NAMALWA (cell line): Measurements from ENCODE around the gene VIPR2.
A peak's percentile ranks its signal among the peaks of the same experiment; 100 is the strongest.
"Not testable (repeated sequence)": the region's sequence is repeated elsewhere in the genome, so short reads cannot be mapped to it uniquely, and the experiment has no call there.

Source experiments
- DNase-seq: peaks from one replicate; pipeline ENCODE4 v3.0.0-alpha.2; 2015; ENCODE audit warnings: low spot score

VIPR2 gene

DNA sequence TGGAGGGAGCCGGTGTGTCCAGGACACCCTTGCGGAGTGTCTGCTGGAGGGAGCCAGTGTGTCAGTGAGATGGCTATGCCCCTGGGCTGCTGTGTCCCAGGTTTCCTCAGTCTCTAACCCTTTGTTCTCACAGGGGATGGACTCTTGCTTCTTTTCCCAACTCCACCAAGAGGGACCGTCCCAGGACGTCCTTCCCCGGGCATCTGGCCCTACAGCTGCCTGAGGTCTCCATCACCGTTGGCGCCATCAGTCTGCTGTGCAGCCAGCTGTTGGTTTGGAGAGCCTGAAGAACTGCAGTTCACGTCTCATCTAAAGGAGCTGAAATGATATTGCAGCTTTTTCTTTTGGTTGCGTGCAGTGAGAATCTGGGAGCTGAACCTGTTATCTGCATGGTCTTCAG lies 136.2 kb downstream of the VIPR2 start:
- no peak for DNase-seq

DNA sequence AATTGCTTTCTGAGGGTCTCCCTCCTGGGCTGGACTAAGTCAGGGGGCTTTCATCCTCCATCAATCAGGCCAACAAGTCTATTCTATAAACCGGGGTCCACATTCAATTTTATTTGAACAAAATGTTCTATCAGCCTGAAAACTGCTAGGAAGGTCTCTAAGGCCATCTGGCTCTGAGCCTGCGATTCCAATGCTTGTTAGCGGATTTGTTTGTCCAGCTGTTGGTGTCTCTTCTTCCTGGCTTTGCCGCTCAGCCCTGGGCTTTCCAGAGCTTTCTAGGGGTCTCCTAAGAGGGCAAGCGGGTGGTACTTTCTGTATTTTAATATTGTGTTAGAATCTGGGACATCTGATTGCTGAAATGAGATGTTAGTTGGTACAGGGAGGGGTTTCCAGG lies 136.7 kb downstream of the VIPR2 start:
- DNase-seq: no peak

DNA sequence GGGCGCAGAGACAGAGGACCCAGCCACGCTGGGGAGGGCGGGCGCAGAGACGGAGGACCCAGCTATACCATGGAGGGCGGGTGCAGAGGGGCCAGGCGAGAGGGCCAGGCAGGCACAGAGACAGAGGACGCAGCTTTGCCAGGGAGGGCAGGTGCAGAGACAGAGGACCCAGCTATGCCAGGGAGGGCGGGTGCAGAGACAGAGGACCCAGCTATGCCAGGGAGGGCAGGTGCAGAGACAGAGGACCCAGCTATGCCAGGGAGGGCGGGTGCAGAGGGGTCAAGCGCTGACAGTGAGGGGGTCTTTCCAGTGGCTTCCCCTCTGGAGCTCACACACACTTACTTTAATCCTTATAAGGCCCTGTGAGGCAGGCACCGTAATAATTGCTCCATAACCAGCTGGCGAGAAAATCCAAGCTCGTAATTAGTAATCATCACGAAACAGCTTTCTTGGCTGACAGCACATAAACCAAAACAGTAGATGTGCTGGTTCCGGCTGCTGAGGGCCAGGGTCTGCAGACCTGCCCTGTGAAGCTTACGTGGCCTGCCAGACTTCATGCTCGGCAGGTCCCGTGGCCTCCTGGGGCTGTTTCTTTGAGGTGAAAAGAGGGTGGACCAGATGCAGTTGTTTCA lies 137.2 kb downstream of the VIPR2 start:
- DNase-seq: no peak

DNA sequence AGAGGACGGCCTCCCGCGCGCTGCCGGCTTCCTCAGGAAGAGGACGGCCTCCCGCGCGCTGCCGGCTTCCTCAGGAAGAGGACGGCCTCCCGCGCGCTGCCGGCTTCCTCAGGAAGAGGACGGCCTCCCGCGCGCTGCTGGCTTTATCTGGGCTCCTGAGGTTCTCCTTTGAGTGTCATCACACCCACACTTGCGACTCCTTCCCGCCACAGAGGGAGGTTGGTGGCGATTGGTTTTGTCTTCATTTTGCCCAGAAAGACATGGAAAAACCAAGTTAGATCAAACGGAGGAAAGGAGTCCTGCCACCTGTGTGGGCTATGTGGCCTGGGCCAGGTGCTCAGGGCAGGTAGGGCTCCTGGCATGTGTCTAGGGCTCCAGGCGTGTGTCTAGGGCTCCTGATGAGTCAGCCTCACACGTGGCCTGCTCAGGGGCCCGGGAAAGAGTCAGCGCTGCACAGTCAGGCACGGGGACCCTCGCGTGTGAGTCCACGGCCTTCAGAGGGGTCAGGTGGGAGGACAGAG lies 138.0 kb downstream of the VIPR2 start:
- DNase-seq: no peak

DNA sequence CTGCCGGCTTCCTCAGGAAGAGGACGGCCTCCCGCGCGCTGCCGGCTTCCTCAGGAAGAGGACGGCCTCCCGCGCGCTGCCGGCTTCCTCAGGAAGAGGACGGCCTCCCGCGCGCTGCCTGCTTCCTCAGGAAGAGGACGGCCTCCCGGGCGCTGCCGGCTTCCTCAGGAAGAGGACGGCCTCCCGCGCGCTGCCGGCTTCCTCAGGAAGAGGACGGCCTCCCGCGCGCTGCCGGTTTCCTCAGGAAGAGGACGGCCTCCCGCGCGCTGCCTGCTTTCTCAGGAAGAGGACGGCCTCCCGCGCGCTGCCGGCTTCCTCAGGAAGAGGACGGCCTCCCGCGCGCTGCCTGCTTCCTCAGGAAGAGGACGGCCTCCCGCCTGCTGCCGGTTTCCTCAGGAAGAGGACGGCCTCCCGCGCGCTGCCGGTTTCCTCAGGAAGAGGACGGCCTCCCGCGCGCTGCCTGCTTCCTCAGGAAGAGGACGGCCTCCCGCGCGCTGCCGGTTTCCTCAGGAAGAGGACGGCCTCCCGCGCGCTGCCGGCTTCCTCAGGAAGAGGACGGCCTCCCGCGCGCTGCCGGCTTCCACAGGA lies 138.6 kb downstream of the VIPR2 start:
- DNase-seq: not testable (repeated sequence)

DNA sequence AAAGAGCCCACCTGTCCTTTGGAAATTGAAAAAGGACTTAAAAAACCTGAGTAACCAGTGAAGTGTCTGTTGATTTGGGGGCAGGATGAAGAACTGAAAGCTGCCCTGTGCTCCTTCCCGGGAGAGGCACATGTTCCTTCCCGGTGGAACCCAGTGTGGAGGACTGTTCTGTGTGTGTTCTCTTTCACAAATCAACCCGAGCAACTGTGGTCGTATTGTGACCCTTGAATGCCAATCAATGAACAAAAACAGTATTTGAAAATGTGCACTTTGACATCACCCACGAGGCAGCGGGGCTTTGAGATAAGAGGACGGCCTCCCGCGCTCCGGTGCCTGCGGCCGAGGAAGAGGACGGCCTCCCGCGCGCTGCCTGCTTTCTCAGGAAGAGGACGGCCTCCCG lies 139.0 kb downstream of the VIPR2 start:
- DNase-seq: no peak

DNA sequence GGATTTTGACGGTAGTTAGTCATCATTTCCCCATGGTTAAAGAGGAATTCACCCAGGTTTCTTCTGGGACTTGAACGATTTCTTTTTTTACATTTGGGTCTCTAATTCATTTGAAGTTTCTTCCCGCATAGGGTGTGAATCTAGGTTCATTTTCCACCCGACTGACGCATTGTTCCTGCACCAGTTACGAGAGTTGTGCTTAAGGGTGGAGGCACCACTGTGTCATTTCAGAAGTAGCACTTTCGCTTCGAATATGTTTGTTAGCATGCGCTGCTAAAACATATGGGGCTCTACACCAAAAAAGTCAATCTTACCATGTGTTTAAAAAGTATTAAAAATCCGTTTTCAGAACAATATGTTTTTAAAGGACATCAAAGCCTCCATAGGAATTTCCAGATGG lies 140.3 kb downstream of the VIPR2 start:
- no peak for DNase-seq

DNA sequence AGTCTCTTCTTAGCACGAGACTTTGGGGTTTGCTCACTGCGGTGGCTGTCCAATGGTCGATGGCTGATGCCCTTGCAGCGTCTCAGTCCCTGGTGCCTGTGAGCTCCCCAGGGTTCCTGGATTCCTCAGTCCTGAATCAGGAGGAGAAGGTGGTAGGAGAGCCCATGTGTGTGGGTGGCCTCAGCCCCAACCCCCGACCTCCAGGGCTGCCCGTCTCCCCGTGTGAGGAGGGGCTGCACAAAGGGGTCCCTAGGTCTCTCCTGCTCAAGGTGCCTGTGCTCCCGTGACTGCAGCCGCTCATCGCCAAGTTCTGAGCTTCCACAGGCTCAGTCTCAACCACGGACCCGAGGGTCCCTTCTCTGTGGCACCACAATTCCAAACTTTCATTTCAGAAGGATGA lies 142.9 kb downstream of the VIPR2 start:
- no peak for DNase-seq

DNA sequence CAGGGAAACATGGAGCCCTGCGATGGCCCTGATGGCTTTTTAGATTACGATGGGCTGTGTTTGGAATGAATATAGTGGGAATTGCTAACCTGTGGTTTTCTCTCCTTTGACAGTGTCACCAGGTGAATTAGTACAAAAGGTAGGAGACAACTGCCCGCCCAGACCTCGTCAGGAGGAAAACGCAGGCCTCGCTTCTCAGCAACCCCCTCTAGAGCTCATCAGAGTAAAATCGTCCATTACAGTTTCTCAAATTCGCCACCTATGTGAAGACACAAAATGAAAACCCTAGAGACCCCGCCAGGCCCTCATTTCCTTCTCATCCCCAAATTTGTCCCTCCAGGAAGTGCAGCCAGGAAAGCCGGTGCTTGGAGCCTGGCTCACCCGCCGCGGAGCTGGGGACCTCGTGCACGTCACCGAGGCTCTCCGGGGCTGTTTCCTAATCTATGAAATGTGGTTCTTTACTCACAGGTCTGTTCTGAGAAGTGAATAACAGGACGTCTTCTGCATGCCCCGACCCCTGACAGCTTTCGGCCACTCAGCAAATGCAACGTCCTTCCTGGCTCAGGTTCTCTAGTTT lies 143.7 kb downstream of the VIPR2 start:
- peak; percentile 31 for DNase-seq

DNA sequence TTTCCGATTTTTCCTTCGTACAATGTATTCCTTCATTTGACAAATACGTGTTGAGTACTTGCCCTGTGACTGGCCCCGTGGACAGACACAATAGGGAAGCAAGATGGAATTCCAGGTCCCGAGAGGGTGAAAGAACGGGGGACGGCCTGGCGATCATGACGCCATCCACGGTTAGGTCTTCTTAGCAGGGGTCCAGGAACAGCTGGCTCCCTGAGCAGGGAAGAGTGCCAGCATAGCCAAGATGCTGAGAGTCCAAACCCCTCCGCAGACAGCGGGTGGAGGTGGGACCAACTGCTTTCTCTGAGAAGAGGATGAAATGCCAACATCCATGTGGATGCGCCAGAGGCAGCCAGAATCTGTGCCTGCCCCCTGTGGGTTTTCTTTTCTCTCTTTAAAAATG lies 144.6 kb downstream of the VIPR2 start:
- DNase-seq: no peak

DNA sequence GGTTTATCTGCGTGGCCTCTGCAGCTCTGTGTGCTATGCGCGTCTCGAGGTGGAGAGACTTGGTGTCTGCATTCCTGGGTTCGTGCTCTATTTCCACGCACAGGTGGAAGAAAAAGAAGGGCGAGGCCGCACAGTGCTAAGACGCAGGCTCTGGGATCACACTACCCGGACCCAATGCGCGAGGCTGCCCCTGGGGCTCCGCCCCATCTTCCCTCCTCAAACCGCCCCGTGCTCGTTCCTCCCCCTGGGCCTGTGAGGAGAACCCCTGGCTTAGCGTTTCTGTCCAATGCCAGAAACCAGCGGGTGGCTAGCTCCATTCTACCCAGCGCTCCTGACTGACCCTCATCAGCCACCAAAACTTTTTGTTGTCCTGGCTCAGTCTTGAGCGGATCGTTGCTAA lies 145.2 kb downstream of the VIPR2 start:
- no peak for DNase-seq

DNA sequence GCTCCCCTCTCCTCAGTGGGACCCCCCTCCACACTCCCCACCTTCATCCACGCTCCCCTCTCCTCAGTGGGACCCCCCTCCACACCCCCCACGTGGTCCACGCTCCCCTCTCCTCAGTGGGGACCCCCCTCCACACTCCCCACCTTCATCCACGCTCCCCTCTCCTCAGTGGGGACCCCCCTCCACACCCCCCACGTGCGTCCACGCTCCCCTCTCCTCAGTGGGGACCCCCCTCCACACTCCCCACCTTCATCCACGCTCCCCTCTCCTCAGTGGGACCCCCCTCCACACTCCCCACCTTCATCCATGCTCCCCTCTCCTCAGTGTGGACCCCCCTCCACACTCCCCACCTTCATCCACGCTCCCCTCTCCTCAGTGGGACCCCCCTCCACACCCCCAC lies 146.4 kb downstream of the VIPR2 start:
- DNase-seq: not testable (repeated sequence)

DNA sequence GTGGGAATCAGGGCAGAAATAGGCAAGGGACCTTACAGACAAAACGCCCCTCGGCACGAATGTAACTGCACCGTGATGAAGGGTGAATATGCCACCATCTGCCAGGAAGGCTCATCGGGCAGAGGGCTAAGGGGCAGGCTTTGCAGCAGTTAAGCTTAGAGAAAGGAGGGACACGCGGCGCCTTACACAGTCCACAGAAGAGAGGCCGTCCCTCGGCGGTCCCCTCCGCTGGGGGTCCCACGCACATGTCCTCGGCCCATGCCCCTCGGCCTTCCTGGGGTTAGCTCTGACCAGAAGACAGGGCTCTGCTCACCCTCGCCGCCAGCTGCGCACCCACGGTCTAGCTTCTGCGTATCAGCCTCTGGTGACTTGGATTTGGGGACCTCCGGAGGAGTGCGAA lies 147.2 kb downstream of the VIPR2 start:
- no peak for DNase-seq

DNA sequence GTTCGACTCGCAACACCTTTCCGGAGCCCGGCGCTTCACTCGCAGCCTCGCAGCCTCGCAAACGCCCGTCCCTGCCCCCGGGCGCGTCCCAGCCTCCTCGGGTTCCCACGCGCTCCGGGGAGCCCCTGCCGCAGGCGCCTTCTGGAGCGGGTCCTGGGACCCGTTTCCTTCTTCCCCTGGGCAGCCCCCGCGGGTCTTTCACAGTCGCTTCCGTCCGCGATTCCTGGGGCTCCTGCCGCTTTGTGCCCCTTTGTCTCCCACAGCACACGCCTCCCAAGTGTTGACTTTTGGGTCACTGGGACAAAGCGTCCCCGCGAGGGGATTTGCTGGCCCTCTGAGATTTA lies 147.6 kb downstream of the VIPR2 start:
- no peak for DNase-seq

DNA sequence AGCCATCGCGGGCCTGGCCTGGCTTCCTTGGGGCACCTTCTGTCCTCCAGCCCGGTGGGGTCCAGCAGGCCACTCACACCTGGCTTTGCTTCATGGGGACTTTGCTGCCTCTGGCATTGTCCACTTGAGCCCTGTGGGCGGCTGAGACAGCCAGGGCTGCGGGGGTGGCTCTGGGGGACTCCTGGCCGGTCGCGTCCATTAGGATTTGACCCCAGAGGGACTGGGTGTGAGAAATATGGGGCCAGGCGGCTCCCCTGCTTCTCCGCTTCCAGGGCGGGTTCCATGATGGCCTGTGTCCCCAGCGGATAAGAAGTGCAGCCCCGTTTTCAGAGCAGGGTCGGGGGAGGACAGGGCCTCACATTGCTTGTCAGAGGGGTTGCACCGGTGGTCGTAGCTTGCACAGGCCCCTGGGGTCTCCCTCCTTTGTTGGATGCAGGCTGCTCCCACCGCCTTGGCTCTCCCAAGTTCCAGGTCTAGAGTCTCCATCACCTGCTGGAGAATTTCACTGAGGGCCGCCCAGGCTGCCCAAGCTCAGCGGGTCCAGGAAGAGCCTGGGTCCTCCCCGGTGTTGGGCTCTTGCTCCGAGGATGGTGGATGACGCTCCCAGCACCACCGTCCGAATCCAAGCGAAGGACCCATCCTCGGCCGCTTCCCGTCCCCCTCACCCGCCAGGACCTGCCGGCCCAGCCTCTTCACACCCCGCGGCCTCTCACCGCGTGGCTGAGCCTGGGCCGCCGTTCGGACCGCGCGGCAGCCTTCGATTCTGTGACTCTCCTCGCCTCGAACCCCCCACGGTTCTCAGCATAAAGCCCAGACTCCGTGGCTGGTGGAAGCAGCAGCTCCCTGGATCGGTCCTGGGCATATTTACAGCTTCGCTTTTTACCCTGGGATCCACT lies 148.2 kb downstream of the VIPR2 start:
- no peak for DNase-seq

DNA sequence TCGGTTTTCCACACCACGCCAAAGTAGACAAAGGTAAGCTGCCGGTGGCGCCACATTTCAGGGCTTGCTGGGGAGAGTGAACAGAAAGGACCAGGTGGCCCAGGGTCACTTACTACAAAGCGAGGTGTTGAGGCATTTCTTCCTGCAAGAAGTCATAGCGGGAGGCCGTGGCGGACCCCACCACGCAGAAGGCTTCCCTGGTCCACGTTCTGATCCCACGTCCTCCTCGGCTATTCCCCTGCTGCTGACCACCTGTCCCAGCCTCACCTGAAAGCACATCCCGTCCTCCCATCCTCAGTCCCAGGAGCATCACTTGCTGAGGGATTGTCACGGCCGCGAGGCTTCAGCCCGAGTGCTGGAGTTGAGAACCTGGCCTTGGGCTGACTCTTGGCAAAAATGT lies 149.2 kb downstream of the VIPR2 start:
- DNase-seq: no peak

DNA sequence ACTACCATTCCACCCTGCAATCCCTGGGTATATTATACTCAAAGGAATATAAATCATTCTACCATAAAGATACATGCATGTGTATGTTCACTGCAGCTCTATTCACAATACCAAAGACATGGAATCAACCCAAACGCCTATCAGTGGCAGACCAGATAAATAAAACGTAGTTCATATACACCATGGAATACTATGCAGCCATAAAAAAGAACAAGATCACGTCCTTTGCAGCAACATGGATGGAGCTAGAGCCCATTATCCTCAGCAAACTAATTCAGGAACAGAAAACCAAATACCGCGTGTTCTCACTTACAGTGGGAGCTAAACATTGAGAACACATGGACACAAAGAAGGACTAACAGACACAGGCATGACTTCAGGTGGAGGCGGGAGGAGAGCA lies 150.0 kb downstream of the VIPR2 start:
- DNase-seq: no peak

DNA sequence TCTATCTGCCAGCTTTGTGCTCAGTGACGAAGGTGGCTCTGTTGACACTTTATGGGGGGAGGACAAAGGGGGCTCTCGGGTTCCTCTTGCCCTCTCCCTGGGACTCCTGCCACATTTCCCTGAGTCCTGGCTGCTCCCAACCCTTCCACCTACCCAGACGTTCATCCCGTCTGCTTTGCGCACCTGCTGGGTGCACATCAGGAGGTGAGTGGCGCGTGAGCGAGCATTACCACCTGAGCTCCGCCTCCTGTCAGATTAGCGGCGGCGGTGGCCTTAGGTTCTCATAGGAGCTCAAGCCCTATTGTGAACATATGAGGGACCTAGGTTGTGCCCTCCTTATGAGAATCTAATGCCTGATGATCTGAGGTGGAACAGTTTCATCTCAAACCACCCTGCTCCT lies 151.1 kb downstream of the VIPR2 start:
- DNase-seq: no peak

DNA sequence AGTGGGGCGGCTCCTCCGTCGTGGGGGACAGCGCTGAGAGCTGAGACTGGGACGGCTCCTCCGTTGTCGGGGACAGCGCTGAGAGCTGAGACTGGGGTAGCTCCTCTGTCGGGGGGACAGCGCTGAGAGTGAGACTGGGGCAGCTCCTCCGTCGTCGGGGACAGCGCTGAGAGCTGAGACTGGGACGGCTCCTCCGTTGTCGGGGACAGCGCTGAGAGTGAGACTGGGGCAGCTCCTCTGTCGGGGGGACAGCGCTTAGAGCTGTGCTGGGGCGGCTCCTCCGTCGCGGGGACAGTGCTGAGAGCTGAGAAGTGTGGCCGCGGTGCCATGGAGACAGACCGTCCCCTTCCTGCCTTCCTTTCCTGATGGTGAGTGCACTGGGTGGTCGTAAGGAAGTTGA lies 151.9 kb downstream of the VIPR2 start:
- no peak for DNase-seq

DNA sequence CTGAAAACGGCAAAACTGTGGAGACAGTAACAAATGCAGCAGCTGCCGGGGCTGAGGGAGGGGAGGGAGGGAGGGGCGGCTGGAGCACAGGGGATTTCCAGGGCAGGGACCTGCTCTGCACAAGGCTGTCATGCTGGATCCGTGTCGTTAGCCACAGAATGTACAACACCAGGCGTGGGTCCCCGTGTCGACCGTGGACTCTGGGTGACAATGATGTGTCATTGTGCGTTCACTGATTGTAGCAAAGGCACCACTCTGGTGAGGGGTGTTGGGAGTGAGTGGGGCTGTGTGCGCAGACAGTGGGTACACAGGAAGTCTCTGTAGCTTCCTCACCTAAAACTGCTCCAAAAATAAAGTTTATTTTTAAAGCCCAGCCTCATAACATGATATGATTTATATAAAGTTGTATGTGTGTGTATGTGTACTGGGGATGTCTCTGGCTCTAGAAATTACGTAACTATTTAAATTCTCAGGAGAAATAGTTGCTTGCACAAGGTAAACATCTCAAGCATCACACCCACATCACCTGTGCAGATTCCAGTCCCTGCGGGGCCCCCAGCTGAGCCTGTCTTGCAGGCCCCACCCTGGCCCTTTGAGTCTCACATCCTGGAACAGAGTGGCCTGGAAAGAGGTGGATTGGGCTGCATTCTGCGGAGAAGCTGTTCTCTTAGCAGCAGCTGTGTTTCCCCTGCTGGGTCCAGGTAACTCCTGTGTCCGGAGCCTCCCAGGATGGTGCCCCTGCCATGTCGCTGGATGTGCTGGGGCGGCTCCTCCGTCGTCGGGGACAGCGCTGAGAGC lies 152.6 kb downstream of the VIPR2 start:
- no peak for DNase-seq

DNA sequence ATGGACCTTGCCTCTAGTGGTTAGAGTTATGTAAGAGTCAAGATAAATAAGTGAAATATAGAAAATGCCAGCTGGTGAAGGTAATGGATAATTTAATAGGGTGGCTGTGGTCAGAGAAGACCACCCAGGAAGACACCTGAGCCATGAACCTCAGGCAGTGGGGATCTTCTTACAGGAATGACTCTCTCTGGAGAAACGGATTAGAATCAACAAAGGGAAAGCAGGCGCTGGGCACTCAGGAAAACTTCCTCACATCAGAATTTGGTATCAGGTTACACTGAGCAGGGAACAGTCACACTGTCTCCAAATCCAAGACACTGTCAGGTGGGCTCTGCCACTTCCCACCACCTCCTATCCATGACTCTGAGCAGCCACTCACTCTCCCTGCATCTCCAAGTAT lies 155.7 kb downstream of the VIPR2 start:
- no peak for DNase-seq

DNA sequence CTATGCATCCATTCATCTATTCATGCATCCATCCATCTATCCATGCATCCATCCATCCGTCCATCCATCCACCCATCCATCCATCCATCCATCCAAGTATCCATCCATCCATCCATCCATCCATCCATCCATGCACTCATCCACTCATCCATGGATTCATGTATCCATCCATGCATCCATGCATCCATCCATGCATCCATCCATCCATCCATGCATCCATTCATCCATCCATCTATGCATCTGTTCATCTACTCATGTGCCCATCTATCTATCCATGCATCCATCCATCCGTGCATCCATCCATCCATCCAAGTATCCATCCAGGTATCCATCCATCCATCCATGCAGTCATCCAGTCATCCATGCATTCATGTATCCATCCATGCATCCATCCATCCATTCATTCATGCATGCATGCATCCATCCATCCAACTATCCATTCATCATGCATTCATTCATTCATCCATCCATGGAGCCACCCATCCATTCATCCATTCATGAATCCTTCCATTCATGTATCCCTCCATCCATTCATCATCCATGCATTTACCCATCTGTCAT lies 156.3 kb downstream of the VIPR2 start:
- DNase-seq: no peak
